ACC112 (cell line): ENCODE data around the gene MPST.

Experiments
- H2AFZ ChIP-seq: fragments of 200-600 bp; sonication (generic); one replicate; pipeline ENCODE4 v1.6.0; 2017; ENCODE audit warnings: antibody characterized with exemption, low read length; ENCODE audit not compliant: unreplicated experiment
- H3K27ac ChIP-seq: fragments of 200-600 bp; sonication (generic); 2 replicates; pipeline ENCODE4 v1.5.1; 2014; ENCODE audit warnings: low read depth, mild to moderate bottlenecking, antibody characterized with exemption, low read length, moderate library complexity
- H3K27me3 ChIP-seq: fragments of 200-600 bp; sonication (generic); 2 replicates; pipeline ENCODE4 v1.6.1; 2014; ENCODE audit warnings: mild to moderate bottlenecking, antibody characterized with exemption, low read length, moderate library complexity, mixed read lengths; ENCODE audit not compliant: insufficient read depth
- H3K36me3 ChIP-seq: fragments of 200-600 bp; sonication (generic); 2 replicates; pipeline ENCODE4 v1.6.1; 2016; ENCODE audit warnings: mild to moderate bottlenecking, antibody characterized with exemption, low read length, moderate library complexity, mixed read lengths; ENCODE audit not compliant: insufficient read depth
- H3K4me1 ChIP-seq: fragments of 200-600 bp; sonication (generic); one replicate; pipeline ENCODE4 v1.6.1; 2016; ENCODE audit warnings: low read length, mixed read lengths; ENCODE audit not compliant: insufficient read depth, unreplicated experiment, control insufficient read depth
- H3K4me3 ChIP-seq: fragments of 200-600 bp; sonication (generic); 2 replicates; pipeline ENCODE4 v1.5.1; 2014; ENCODE audit warnings: mild to moderate bottlenecking, low read depth, low read length
- H3K79me2 ChIP-seq: fragments of 200-600 bp; sonication (generic); one replicate; pipeline ENCODE4 v1.6.0; 2016; ENCODE audit warnings: low read length; ENCODE audit not compliant: control insufficient read depth, unreplicated experiment, insufficient read depth

The MPST gene

GRCh38 chr22:37002633-37003032 lies 16.9 kb upstream of the MPST start:
- Histone ChIP-seq H3K27ac (no peak overlapping the region), H3K27me3 (peaks cover 7% of the 10 kb centered on the region), H3K79me2 (no peaks in the 10 kb centered on the region)

DNA sequence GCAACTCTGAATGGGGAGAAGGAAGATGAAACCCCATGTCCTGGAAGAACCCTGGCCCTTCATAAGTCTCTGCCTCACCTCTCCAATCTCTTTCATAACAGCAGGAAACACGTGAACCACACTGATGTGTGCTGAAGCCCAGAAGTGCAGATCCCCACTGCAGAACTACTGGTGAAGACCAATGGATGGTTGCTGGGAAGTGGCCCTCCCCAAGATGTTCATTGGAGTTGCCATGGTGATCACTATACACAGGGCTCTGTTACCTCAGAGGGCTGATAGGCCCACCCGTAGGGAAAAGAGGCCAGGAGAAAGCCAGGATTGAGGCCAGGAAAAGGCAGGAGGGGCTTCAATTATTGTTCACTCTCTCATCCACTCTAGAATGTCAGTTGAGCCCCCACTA lies 11.9 kb upstream of the MPST start:
- Histone ChIP-seq H3K27ac (no peak overlapping the region), H3K27me3 (peaks cover 10% of the 10 kb centered on the region), H3K36me3 (no peaks in the 10 kb centered on the region), H3K4me3 (no peak overlapping the region), H3K4me1 (no peaks in the 10 kb centered on the region), H3K79me2 (no peaks in the 10 kb centered on the region), H2AFZ (no peak overlapping the region)

More at GRCh38 chr22:37002633-37003032, 16.9 kb upstream of the MPST start:
- Histone ChIP-seq H3K36me3 (no peaks in the 10 kb centered on the region), H3K4me1 (peaks cover 7% of the 10 kb centered on the region), H2AFZ (no peak overlapping the region), H3K4me3 (no peak overlapping the region)

DNA sequence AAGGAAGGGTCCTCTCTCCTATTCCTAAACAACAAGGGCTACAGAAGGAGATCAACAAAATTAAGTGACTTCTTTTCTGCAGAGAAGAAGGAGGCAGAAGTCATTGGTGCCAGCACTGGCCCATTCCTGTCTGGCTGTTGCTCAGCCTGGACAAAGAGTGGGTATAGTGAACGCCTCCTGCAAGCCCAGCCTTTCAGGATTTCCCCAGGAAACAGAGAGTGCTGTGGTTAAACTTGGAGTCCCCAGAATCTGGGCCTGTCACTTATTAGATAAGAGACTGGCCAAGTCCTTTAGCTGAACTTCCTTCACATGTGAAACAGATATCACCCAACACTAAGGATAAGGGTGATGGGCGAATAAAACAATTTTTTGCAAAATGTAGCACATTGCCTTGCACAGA lies 11.2 kb upstream of the MPST start:
- Histone ChIP-seq H3K4me1 (no peaks in the 10 kb centered on the region), H2AFZ (no peak overlapping the region), H3K27ac (no peak overlapping the region), H3K36me3 (no peaks in the 10 kb centered on the region), H3K4me3 (no peak overlapping the region), H3K27me3 (peaks cover 10% of the 10 kb centered on the region), H3K79me2 (no peaks in the 10 kb centered on the region)

DNA sequence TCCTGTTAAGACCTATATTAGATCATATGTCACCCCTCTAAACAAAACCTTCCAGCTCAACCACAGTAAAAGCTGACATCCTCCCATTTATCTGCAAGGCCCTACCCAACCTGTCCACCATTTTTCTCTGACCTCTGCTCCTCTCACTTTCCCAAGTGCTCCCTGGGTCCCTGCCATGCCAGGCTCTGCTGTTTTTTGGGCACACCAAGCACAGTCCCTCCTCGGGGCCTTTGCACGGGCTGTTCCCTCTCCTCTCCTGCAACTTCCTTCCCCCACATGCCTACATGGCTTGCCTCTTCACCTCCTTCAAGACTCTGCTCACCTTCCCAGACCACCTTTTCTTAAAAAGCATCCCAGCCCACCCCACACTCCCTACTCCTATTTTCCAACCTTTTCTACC lies 10.1 kb upstream of the MPST start:
- Histone ChIP-seq H3K79me2 (no peaks in the 10 kb centered on the region), H3K27ac (no peak overlapping the region), H2AFZ (no peak overlapping the region), H3K4me1 (no peaks in the 10 kb centered on the region), H3K36me3 (no peaks in the 10 kb centered on the region), H3K4me3 (no peak overlapping the region), H3K27me3 (peaks cover 10% of the 10 kb centered on the region)

DNA sequence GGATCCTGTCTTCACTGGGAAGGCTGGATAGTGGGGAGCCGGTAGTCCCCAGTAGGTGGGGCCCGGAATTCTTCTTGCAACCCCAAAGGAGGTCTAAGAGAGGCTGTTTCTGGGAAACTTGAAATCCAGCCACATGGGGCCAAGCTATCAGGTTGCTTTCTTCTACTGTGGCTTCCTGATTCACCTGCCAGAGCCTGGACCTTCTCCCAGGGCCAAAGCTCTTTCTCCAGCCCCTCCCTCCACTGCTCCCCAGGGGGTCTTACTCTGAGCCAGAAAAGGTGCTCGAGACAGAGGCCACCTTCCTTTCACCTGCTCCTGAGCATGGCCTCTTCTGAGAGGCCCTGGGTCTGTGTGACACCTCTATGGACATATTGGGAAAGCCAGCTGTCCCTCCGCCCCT lies 9.4 kb upstream of the MPST start:
- H3K27ac ChIP-seq = no peak overlapping the region

DNA sequence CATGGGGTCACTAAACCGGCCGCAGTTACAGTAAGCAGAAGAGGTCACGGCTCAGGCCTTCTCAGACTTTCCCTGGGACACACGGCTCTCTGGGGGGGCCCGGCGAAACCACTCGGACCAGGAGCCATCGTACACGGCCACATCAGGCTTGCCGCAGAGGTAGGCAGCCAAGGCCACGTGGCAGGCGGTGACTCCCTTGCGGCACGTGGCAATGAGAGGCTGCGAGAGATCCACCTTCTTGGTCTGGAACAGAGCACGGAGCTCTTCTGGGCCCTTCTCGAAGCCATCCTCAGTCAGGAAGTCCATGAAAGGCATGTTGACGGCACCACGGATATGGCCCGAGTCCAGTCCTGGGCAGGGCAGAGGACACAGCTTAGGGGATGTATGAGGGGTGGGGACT lies 8.6 kb upstream of the MPST start:
- H3K27me3 ChIP-seq = peaks cover 3% of the 10 kb centered on the region; the same call in 1 of the 2 replicates
- no peak overlapping the region for H3K27ac ChIP-seq
- no peaks in the 10 kb centered on the region for H3K4me1 ChIP-seq
- H3K36me3 ChIP-seq = no peaks in the 10 kb centered on the region
- no peaks in the 10 kb centered on the region for H3K79me2 ChIP-seq
- H2AFZ ChIP-seq = no peak overlapping the region
- H3K4me3 ChIP-seq = no peak overlapping the region

More for the DNA sequence above, 9.4 kb upstream of the MPST start:
- Histone ChIP-seq H3K36me3 (no peaks in the 10 kb centered on the region), H3K27me3 (peaks cover 6% of the 10 kb centered on the region), H3K4me3 (no peak overlapping the region), H3K4me1 (no peaks in the 10 kb centered on the region), H2AFZ (no peak overlapping the region), H3K79me2 (no peaks in the 10 kb centered on the region)

DNA sequence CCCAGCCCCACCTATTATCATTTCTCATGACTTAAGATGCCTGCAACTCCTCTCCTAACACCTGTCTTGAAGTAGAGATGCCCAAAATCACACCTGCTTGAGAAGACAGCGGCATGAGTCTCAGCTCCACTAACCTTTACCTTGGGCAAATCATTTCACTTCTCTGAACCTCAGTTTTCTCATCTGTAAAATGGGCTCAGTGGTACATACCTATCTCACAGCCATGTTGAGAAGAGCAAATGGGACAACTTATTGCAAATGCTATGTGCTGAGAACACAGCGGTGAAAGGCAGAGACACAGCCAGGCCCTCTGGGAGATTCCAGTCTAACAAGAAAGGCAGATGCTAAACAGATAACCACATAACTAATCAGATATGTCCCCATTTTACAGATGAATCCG lies 8.1 kb upstream of the MPST start:
- Histone ChIP-seq H3K27me3 (peaks cover 3% of the 10 kb centered on the region; the same call in 1 of the 2 replicates), H2AFZ (no peak overlapping the region), H3K36me3 (no peaks in the 10 kb centered on the region), H3K79me2 (no peaks in the 10 kb centered on the region), H3K4me3 (no peak overlapping the region), H3K4me1 (no peaks in the 10 kb centered on the region), H3K27ac (no peak overlapping the region)

- Histone ChIP-seq H3K36me3 (no peaks in the 10 kb centered on the region), H2AFZ (no peak overlapping the region), H3K27me3 (0 out of 2 replicates have a peak, but pooled peaks cover 3% of the 10 kb centered on the region), H3K4me3 (no peak overlapping the region), H3K27ac (no peak overlapping the region), H3K4me1 (no peaks in the 10 kb centered on the region), H3K79me2 (no peaks in the 10 kb centered on the region)
Measured at GRCh38 chr22:37012262-37012904, 7.2 kb upstream of the MPST start.

- Histone ChIP-seq H3K79me2 (no peaks in the 10 kb centered on the region), H3K36me3 (no peaks in the 10 kb centered on the region), H2AFZ (no peak overlapping the region), H3K4me1 (no peaks in the 10 kb centered on the region), H3K27ac (no peak overlapping the region), H3K27me3 (0 out of 2 replicates have a peak, but pooled peaks cover 1% of the 10 kb centered on the region), H3K4me3 (no peak overlapping the region)
Measured at GRCh38 chr22:37012956-37013355, 6.6 kb upstream of the MPST start.

DNA sequence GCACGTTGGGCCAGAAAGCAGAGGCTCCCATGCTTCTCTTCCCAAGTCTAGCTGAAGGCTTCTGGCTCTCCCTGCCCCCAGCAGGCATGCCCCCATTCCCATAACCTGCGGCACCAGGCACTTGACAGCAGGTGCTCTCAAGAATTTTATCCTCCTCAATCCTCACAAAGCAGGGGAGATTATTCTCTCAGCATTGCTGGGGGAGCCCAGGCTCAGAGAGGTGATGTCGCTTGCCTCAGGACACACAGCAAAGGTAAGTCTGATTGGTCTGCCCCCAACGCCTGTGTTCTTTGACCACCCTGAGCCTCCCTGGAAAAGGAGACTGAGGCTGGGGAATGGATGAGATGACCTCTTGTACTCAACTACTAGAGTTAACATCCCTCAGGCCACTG lies 5.1 kb upstream of the MPST start:
- Histone ChIP-seq H3K27ac (no peak overlapping the region), H3K4me3 (no peak overlapping the region), H2AFZ (no peak overlapping the region), H3K79me2 (peaks cover 3% of the 10 kb centered on the region), H3K36me3 (no peaks in the 10 kb centered on the region), H3K27me3 (no peaks in the 10 kb centered on the region), H3K4me1 (no peaks in the 10 kb centered on the region)

DNA sequence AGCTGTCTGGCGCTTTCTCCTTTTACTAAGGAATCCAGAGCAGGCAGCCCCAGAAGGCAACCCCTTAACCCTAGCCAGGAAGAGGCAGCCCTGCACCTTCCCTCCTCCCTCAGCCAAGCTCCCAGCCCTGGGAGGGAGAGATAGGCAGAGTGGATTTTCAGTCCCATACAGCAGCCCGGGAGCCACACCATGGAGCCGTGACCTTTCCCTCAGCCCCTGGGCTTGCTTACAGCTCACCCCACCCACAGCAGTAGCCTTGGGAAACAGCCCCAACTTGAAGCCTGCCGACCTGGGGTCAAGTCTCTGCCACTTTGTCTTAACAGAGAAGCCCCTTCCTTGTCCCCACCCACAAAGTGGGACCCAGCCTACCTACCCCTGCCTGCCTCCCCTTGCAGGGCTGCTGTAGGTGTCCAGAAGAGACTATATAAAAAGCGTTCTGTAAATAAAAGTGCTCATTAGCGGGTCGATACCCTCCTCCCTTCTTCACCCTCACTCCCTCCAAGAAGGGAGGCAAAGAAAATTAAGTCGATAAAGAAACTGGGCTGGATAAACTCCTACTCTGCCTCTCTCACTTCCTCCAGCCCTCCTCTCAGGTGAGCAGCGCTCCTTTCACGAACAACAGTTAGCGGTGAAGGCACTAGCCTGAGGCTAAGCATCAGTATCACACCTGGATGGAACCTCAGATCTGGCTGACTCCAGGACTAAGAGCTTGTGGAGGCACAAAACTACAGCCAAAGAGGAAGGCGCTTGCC lies 4.5 kb upstream of the MPST start:
- Histone ChIP-seq H3K27me3 (no peaks in the 10 kb centered on the region), H3K4me1 (no peaks in the 10 kb centered on the region), H3K36me3 (no peaks in the 10 kb centered on the region), H3K4me3 (no peak overlapping the region), H2AFZ (no peak overlapping the region), H3K79me2 (peaks cover 3% of the 10 kb centered on the region), H3K27ac (no peak overlapping the region)
